H9 (cell line): ENCODE data around the gene NCAN. TPM values are rescaled to one million over a fixed set of nuclear protein-coding genes. Genes with fewer than 3 reads are reported as not detected.
A peak's percentile ranks its signal among the peaks of the same experiment; 100 is the strongest.

Experiments used
- DNase-seq: peaks from one replicate; pipeline ENCODE4 v3.0.0-alpha.2; 2017
- H2AFZ ChIP-seq: one replicate; pipeline ENCODE4 v1.6.1; 2013; ENCODE audit warnings: mild to moderate bottlenecking, low read length, control low read depth, moderate library complexity
- H2AK5ac ChIP-seq: 2 replicates; pipeline ENCODE4 v1.6.1; 2013; ENCODE audit warnings: low read length, control low read depth, mixed read lengths; ENCODE audit not compliant: insufficient read length
- H2BK120ac ChIP-seq: one replicate; pipeline ENCODE4 v1.6.1; 2013; ENCODE audit warnings: low read depth, mild to moderate bottlenecking, low read length, control low read depth, inconsistent platforms; ENCODE audit not compliant: poor library complexity, severe bottlenecking
- H2BK12ac ChIP-seq: 2 replicates; pipeline ENCODE4 v1.6.1; 2013; ENCODE audit warnings: low read length, control low read depth, mixed read lengths, low read depth; ENCODE audit not compliant: insufficient read length
- H2BK15ac ChIP-seq: 2 replicates; pipeline ENCODE4 v1.6.1; 2013; ENCODE audit warnings: low read depth, low read length, control low read depth
- H2BK20ac ChIP-seq: one replicate; pipeline ENCODE4 v1.6.1; 2013; ENCODE audit warnings: low read depth, mild to moderate bottlenecking, low read length, control low read depth, inconsistent platforms; ENCODE audit not compliant: poor library complexity, severe bottlenecking
- H2BK5ac ChIP-seq: 2 replicates; pipeline ENCODE4 v1.6.1; 2013; ENCODE audit warnings: low read length, control low read depth, mixed read lengths; ENCODE audit not compliant: insufficient read length
- H3K14ac ChIP-seq: 2 replicates; pipeline ENCODE4 v1.6.1; 2013; ENCODE audit warnings: low read length, control low read depth; ENCODE audit not compliant: insufficient read depth
- H3K18ac ChIP-seq: 2 replicates; pipeline ENCODE4 v1.6.1; 2013; ENCODE audit warnings: low read depth, mild to moderate bottlenecking, mixed read lengths, low read length, control low read depth; ENCODE audit not compliant: insufficient read length
- H3K23ac ChIP-seq: 2 replicates; pipeline ENCODE4 v1.6.1; 2013; ENCODE audit warnings: low read length, control low read depth, mixed read lengths, low read depth; ENCODE audit not compliant: insufficient read length
- H3K23me2 ChIP-seq: 2 replicates; pipeline ENCODE4 v1.6.1; 2013; ENCODE audit warnings: low read depth, mild to moderate bottlenecking, mixed read lengths, low read length, control low read depth; ENCODE audit not compliant: insufficient read length, poor library complexity, severe bottlenecking
- H3K27ac ChIP-seq: 2 replicates; pipeline ENCODE4 v1.5.1; 2013; ENCODE audit warnings: low read length, control low read depth, mixed read lengths, low read depth; ENCODE audit not compliant: insufficient read length
- H3K27me3 ChIP-seq: 2 replicates; pipeline ENCODE4 v1.6.1; 2013; ENCODE audit warnings: low read length, control low read depth, inconsistent platforms; ENCODE audit not compliant: insufficient read depth
- H3K4ac ChIP-seq: 2 replicates; pipeline ENCODE4 v1.6.1; 2013; ENCODE audit warnings: low read depth, mild to moderate bottlenecking, control low read depth, inconsistent platforms, low read length, moderate library complexity
- H3K4me1 ChIP-seq: 2 replicates; pipeline ENCODE4 v1.6.1; 2013; ENCODE audit warnings: low read length, control low read depth, inconsistent platforms; ENCODE audit not compliant: insufficient read depth
- H3K4me2 ChIP-seq: 2 replicates; pipeline ENCODE4 v1.6.1; 2013; ENCODE audit warnings: low read length, control low read depth, mixed read lengths; ENCODE audit not compliant: insufficient read length, insufficient read depth
- H3K56ac ChIP-seq: 2 replicates; pipeline ENCODE4 v1.6.1; 2013; ENCODE audit warnings: low read depth, mild to moderate bottlenecking, mixed read lengths, low read length, control low read depth; ENCODE audit not compliant: insufficient read length
- H3K79me1 ChIP-seq: 2 replicates; pipeline ENCODE4 v1.6.1; 2013; ENCODE audit warnings: low read depth, mild to moderate bottlenecking, moderate library complexity, low read length, control low read depth, inconsistent platforms; ENCODE audit not compliant: insufficient read depth, poor library complexity, severe bottlenecking
- H3K79me2 ChIP-seq: 2 replicates; pipeline ENCODE4 v1.6.1; 2013; ENCODE audit warnings: low read length, control low read depth, inconsistent platforms; ENCODE audit not compliant: insufficient read depth
- H3K9ac ChIP-seq: 2 replicates; pipeline ENCODE4 v1.6.1; 2013; ENCODE audit warnings: low read length, control low read depth, mixed read lengths; ENCODE audit not compliant: insufficient read length; ENCODE audit errors: extremely low read depth
- H3K9me3 ChIP-seq: one replicate; pipeline ENCODE4 v1.6.1; 2013; ENCODE audit warnings: low read depth, low read length, inconsistent platforms; ENCODE audit not compliant: control insufficient read depth
- H3T11ph ChIP-seq: one replicate; pipeline ENCODE4 v1.6.1; 2013; ENCODE audit warnings: mild to moderate bottlenecking, low read length, control low read depth, inconsistent platforms
- H4K20me1 ChIP-seq: one replicate; pipeline ENCODE4 v1.6.1; 2013; ENCODE audit not compliant: control insufficient read depth, insufficient read length, insufficient read depth
- H4K5ac ChIP-seq: 2 replicates; pipeline ENCODE4 v1.6.1; 2013; ENCODE audit warnings: low read depth, mild to moderate bottlenecking, mixed read lengths, low read length, control low read depth; ENCODE audit not compliant: insufficient read length
- H4K8ac ChIP-seq: replicated peaks from 2 replicates; pipeline ENCODE4 v1.6.1; 2013; ENCODE audit warnings: low read length, control low read depth, mixed read lengths, low read depth; ENCODE audit not compliant: insufficient read length
- H4K91ac ChIP-seq: 2 replicates; pipeline ENCODE4 v1.6.1; 2013; ENCODE audit warnings: low read depth, mild to moderate bottlenecking, moderate library complexity, mixed read lengths, low read length, control low read depth; ENCODE audit not compliant: insufficient read length
- H3K27ac Mint-ChIP-seq, 3 experiments: 2 replicates in 2 of 3; 3 replicates in 1 of 3; pipeline ENCODE4 v1.8.0; 2020 to 2021; ENCODE audit warnings: mixed read lengths in 3 of 3, mild to moderate bottlenecking in 1 of 3, moderate library complexity in 1 of 3
- H3K27me3 Mint-ChIP-seq: 2 replicates; pipeline ENCODE4 v1.8.0; 2021; ENCODE audit warnings: low read depth, mild to moderate bottlenecking, moderate library complexity, mixed read lengths
- H3K36me3 Mint-ChIP-seq, 3 experiments: 2 replicates in 2 of 3; 3 replicates in 1 of 3; pipeline ENCODE4 v1.8.0; 2020 to 2021; ENCODE audit warnings: low read depth in 3 of 3, mixed read lengths in 3 of 3; ENCODE audit not compliant: insufficient read depth in 1 of 3
- H3K4me1 Mint-ChIP-seq, 2 experiments: 2 replicates each; pipeline ENCODE4 v1.8.0; 2020; ENCODE audit warnings: mixed read lengths in 2 of 2
- H3K4me3 Mint-ChIP-seq, 2 experiments: 2 replicates in 1 of 2; 3 replicates in 1 of 2; pipeline ENCODE4 v1.8.0; 2020 to 2021; ENCODE audit warnings: mild to moderate bottlenecking in 2 of 2, mixed read lengths in 2 of 2, moderate library complexity in 1 of 2
- H3K9me3 Mint-ChIP-seq, 2 experiments: 2 replicates in 1 of 2; 3 replicates in 1 of 2; pipeline ENCODE4 v1.8.0; 2020; ENCODE audit warnings: mild to moderate bottlenecking in 2 of 2, mixed read lengths in 2 of 2, moderate library complexity in 1 of 2
- CTCF ChIP-seq: fragments of 200-600 bp; sonication (generic); conservative IDR thresholded peaks from 3 replicates; pipeline ENCODE4 v1.8.0; 2021; ENCODE audit warnings: antibody characterized with exemption, mild to moderate bottlenecking
- WGBS: extraction: QIAGEN DNeasy Blood & Tissue Kit; methylation state at CpG from one replicate; pipeline ENCODE4 v1.1.7; 2013; ENCODE audit warnings: missing lambda C conversion rate, low lambda C conversion rate, mixed read lengths; ENCODE audit not compliant: insufficient read length; ENCODE audit errors: extremely low coverage; 5-methylcytosine and 5-hydroxymethylcytosine counted together
- total RNA-seq: library from RNA; stranded (reverse); gene quantifications from 2 replicates; pipeline ENCODE4 v1.2.1, GENCODE V29; 2021

Gene NCAN
- total RNA-seq, 1 experiment from 2014 or later: 1.6 TPM

- H3K56ac ChIP-seq: no peak overlapping the region
- no peak overlapping the region for H3K4ac ChIP-seq
- no peaks in the 10 kb centered on the region for H3K9me3 ChIP-seq
- H4K91ac ChIP-seq: no peak overlapping the region
- H3K14ac ChIP-seq: no peak overlapping the region
- H2AK5ac ChIP-seq: no peak overlapping the region
- no peak overlapping the region for H2AFZ ChIP-seq
- no peak overlapping the region for H2BK15ac ChIP-seq
- H3K79me2 ChIP-seq: no peaks in the 10 kb centered on the region
- Mint-ChIP-seq H3K27ac (peak overlapping the region in 1 of 3 experiments; percentile 55; a peak in 1 of 7 replicates), H3K4me3 (no peak overlapping the region), H3K36me3 (peaks cover 35 to 73% (median 58%) of the 10 kb centered on the region in 3 experiments), H3K9me3 (no peaks in the 10 kb centered on the region; a peak in 1 of 5 replicates), H3K27me3 (no peaks in the 10 kb centered on the region), H3K4me1 (no peaks in the 10 kb centered on the region)
- H3K4me1 ChIP-seq: no peaks in the 10 kb centered on the region
- H3K18ac ChIP-seq: no peak overlapping the region
- no peak overlapping the region for H2BK5ac ChIP-seq
- H3K23ac ChIP-seq: no peak overlapping the region
- DNase-seq: no peak
- no peaks in the 10 kb centered on the region for H3K27me3 ChIP-seq
- no peak overlapping the region for H4K5ac ChIP-seq
- H2BK20ac ChIP-seq: no peak overlapping the region
- H3K9ac ChIP-seq: no peak overlapping the region
- no peak overlapping the region for H2BK12ac ChIP-seq
- H3K4me2 ChIP-seq: no peak overlapping the region
- no peak overlapping the region for H2BK120ac ChIP-seq
- no peak overlapping the region for H3K27ac ChIP-seq
- no CpG with 5 or more reads among the region's 19 CpGs for WGBS
- no peaks in the 10 kb centered on the region for H3K79me1 ChIP-seq
- no peaks in the 10 kb centered on the region for H4K20me1 ChIP-seq
- no peak for TF ChIP-seq CTCF
- H4K8ac ChIP-seq: no peak overlapping the region
- H3K23me2 ChIP-seq: no peaks in the 10 kb centered on the region
- H3T11ph ChIP-seq: no peak overlapping the region
Observed at GRCh38 chr19:19296953-19297689, 85.4 kb downstream of the NCAN start.
